COLO668 (cell line): ENCODE data around the gene SYNGR2.
"Not testable (repeated sequence)": the region's sequence is repeated elsewhere in the genome, so short reads cannot be mapped to it uniquely, and the experiment has no call there.

Experiments used
- DNase-seq: peaks from one replicate; lab custom pipeline; 2025; ENCODE audit not compliant: unreplicated experiment; lab: John Stamatoyannopoulos, UW

Gene SYNGR2

DNA sequence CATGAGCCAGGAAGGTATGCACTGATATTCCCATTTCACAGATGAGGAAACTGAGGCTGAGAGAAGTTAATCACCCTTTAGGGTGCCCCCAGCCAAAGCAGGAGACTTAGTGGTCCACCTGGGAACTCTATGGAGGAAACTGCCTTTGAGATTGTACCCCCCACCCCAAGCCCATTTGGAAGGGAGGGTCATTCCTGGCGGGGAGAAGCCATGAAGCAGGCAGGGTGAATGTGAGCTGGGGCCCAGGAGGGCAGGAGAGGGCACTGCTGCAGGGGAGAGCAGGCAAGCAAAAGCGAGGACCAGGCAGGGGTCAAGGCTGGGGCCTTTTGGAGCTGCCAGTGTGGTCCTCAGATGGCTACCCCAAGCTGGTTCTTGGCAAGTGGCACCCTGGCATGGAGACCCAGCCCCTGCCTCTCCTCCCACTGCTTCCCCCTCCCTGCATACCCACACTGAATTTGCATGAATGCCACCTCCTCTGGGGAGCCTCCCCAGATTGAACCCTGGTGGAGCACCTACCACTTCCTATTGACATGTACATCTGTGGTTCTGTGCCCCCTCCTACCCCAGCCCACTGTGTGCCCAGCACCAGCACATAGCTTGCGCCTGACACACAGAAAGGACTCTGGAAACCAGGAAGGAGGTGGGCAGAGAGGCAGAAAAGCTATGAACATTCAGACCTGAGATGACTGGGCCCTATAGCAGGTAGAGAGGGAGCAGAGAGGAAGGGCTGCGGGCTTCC, 38.9 kb upstream of the SYNGR2 start:
- no peak for DNase-seq

DNA sequence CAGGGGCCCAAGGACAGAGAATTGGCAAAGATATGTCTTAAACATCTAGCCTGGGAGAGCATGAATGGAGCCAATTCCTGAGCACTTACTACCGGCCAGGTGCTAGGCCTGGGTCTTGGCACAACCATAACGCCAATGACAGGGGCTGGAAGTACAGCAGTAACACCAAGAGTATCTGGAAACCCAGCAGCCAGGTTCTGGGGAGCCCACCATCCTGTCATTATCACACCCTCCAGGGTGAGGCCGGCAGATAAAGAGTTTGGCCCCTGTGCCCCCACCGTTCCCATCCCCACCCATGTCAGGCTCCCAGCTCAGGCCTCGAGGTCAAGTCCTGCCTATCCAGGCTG, 38.3 kb upstream of the SYNGR2 start:
- DNase-seq, result no peak

GRCh38 chr17:78130437-78131101, 37.8 kb upstream of the SYNGR2 start, which contains the start of gene TMC8:
Gene TMC8, plus strand, starts transcription at chr17:78130771. Its CDS starts 818 bp downstream, at chr17:78131589.
- no peak for DNase-seq

DNA sequence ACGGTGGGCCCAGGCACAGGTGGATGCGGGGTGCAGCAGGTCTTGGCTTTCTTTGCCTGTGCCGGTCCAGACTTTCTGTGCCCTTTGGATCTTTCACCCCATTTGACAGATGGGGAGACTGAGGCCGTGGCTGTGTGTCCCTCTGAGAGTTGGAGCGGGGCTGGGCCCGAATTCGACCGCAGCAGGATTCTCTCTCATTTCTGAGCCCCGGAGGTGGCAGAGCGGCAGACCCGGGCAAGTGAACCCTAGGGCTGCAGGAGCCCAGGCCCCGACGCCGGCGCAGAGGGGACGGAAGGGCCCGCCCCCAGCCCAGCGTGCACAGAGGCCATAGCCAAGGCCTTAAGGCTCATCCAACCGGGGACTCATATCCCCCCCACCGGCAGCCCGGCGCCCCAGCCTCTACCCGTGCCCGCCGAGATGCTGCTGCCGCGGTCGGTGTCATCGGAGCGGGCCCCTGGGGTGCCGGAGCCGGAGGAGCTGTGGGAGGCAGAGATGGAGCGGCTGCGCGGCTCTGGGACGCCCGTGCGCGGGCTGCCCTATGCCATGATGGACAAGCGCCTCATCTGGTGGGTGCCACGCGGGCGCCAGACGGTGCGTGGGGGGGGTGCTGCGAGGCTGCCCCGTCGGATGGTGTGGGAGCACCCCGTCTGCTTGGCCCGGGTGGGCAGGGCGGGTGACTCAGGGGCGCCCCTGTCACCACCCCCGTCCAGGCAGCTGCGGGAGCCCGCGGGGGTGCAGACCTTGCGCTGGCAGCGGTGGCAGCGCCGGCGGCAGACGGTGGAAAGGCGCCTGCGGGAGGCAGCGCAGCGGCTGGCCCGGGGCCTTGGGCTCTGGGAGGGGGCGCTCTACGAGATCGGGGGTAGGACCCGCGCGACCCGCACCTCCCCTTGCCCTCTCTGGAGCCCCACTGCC, 37.0 kb upstream of the SYNGR2 start:
- DNase-seq, result peak; percentile 13

GRCh38 chr17:78132084-78132676, 36.2 kb upstream of the SYNGR2 start:
- peak; percentile 22 for DNase-seq

- DNase-seq, result no peak
Observed at GRCh38 chr17:78132767-78133178, 35.6 kb upstream of the SYNGR2 start.

DNA sequence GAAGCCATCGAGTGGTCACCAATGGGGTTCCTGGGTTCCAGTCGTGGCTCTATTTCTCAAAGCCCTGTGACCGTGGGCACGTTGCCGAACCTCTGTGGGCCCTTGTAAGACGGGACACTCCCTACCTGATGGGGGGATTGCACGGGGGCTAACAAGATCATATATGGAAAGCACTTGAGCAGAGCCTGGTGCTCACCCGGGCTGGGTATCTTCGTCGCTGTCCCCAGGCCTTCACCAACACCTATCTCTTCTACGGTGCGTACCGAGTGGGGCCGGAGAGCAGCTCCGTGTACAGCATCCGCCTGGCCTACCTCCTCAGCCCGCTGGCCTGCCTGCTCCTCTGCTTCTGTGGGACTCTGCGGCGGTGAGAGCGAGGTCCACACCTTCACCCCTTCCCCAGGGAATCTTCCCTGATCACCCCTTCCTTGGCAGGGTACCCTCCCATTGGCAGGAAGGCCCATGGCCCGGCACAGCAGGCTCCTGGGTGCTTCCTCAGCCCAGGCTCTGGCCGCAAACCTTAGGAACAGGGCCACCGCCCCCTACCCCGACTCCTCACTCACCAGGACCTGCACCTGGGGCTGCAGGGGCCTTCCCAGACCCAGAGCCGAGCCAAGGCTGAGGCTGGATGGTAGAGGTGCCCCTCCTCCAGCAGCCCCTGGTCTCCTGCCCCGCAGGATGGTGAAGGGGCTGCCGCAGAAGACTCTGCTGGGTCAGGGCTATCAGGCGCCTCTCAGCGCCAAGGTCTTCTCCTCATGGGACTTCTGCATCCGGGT, 35.0 kb upstream of the SYNGR2 start:
- DNase-seq, result no peak

DNA sequence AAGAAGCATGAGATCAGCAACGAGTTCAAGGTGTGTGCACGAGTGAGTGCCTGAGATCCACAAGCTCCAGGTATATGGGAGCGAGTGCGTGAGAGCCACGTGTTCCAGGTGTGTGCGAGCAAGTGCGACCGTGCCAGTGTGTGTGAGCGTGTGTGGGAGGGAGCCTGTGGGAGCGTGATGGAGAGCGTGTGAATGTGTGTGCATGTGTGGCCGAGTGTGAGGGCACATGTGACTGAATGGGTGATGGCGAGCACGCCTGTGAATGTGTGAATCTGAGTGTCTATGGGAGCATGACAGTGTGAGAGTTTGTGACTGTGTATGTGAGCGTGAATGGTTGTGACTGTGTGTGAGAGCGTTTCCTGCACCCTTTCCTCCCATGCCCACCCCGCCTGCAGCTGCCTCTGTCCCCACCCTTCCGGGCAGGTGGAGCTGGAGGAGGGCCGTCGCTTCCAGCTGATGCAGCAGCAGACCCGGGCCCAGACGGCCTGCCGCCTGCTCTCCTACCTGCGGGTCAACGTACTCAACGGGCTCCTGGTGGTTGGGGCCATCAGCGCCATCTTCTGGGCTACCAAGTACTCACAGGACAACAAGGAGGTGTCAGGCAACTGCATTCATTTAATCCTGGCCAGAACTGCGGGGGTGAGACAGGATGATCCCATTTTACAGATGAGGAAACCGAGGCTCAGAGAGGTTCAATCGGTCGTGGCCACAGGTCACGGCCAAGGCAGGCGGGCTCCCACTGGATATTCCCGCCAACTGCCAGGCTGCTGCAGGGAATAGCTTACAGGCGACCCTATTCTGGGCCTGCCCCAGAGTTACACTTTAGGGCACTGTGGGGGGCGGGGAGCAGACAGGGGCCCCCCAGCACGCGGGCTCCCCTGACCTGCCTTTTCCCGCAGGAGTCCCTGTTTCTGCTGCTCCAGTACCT, 34.1 kb upstream of the SYNGR2 start:
- DNase-seq, result peak; percentile 60

- no peak for DNase-seq
Observed at GRCh38 chr17:78134899-78135385, 33.4 kb upstream of the SYNGR2 start.

DNA sequence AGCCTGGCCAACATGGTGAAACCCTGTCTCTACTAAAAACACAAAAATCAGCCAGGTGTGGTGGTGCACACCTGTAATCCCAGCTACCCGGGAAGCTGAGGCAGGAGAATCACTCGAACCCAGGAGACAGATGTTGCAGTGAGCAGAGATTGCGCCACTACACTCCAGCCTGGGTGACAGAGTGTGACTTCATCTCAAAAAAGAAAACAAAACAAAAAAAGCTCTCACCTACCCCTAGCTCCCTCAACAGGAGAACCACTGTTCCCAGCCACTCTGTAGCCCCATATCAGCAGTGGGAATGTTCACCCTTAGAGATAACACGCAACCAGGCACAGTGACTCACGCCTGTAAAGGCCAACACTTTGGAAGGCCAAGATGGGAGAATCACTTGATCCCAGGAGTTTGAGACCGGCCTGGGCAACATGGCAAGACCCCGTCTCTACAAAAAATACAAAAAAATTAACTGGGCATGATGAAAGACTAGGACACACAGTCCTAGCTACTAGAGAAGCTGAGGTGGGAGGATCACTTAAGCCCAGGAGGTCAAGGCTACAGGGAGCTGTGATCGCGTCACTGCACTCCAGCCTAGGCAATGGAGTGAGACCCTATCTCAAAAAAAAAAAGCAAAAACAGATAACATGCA, 32.4 kb upstream of the SYNGR2 start:
- no peak for DNase-seq

DNA sequence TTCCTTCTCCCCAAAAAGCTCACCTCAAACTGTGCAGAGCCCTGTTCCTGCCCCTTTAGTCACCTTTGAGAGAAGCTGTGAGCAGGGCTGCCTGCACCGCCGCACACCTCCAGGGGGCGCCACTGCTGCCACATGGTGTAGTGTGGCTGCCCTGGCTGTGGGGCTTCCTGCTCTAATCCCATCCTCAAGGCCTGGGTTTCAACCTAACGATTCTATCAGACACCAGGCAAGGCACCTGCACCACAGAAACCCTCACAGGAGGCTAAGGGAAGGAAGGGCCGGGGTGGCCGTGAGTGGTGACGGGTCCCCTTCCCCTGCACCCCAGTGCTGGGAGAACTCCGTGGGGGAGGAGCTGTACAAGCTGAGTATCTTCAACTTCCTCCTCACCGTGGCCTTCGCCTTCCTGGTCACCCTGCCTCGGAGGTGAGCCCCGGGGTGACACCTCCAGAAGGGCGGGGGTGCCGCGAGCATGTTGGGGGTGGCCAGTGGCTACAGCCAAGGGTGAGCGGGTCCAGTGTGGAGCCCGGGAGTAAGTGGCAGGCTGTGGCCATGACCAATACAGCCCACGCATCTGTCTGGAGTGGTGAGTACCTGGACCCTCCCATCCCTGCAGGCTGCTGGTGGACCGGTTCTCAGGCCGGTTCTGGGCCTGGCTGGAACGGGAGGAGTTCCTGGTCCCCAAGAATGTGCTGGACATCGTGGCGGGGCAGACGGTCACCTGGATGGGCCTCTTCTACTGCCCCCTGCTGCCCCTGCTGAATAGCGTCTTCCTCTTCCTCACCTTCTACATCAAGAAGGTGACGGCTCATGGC, 30.8 kb upstream of the SYNGR2 start:
- DNase-seq, result no peak

DNA sequence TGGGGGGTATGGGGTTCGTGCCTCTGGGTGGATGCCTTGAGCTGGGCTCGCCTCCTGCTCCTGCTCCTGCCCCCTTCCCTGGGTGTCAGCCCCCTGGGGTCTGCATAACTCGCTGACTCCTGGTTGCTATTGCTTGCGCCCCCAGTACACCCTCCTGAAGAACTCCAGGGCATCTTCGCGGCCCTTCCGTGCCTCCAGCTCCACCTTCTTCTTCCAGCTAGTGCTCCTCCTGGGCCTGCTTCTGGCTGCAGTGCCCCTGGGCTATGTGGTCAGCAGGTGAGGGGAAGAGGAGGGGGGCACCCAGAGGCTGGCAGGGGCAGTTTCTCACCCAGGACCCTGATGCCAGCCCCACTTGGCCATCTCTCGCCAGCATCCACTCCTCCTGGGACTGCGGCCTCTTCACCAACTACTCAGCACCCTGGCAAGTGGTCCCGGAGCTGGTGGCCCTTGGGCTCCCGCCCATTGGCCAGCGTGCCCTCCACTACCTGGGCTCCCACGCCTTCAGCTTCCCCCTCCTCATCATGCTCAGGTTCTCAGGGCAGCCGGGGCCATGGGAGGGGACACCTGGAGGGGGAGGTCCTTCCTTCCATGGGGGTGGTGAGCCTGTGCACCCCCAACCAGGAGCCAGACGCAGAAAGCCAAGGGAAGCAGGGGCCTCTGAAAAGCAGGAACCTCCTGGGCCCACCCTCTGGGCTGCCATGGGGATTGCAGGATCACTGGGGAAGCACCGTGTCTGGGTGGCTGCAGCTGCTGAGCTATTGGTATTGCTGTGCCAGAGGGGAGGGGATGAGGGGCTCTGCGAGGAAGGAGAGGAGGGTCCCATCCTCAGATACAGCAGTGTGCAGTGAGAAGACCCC, 29.9 kb upstream of the SYNGR2 start:
- no peak for DNase-seq

GRCh38 chr17:78139861-78140168, 28.6 kb upstream of the SYNGR2 start:
- DNase-seq, result not testable (repeated sequence)

DNA sequence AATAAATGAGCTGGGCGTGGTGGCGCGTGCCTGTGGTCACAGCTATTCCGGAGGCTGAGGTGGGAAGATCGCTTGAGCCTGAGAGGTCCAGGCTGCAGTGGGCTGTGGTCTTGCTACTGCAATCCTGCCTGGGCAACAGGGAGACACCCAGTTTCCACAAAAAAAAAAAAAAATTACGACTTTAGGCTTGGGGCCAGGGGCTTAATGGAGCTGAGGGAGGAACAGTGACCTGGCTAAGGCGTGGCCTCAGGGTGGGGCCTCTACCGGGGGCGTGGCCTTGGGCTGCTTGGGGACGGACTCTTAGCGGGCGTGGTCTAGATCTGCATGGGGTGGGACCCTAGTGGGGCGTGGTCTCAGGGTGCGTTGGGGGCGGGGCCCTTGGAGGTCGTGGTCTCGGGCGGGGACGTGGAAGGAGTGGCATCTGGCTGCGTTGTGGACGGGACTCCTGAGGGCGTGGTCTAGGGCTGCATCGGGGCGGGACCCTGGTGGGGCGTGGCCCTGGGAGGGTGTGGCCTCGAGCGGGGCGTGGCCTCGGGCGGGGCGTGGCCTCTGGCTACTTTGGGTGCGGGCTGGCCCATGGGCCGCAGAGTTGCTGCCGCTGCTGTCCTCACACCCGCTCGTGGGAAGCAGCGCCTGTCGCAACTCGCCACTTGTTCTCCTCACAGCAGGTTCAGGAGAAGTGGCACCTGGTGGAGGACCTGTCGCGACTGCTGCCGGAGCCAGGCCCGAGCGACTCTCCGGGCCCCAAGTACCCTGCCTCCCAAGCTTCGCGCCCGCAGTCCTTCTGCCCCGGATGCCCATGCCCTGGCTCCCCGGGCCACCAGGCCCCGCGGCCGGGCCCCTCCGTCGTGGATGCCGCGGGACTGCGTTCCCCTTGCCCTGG, 28.0 kb upstream of the SYNGR2 start:
- peak; percentile 69 for DNase-seq

- no peak for DNase-seq
Observed at GRCh38 chr17:78141437-78142118, 26.8 kb upstream of the SYNGR2 start.
